HG03565 (cell line): ENCODE measurements around the gene OXSM.
A peak's percentile ranks its signal among the peaks of the same experiment; 100 is the strongest.

Experiments
- ATAC-seq: cut with Tn5 transposase; IDR thresholded peaks from one replicate; pipeline ENCODE4 v1.9.1; 2021; ENCODE audit warnings: mild to moderate bottlenecking, moderate library complexity; ENCODE audit not compliant: unreplicated experiment

Gene OXSM

GRCh38 chr3:25803833-25804232 is 13.9 kb downstream of the OXSM start:
- ATAC-seq, result no peak

GRCh38 chr3:25804676-25805075 is 14.8 kb downstream of the OXSM start:
- ATAC-seq, result no peak

GRCh38 chr3:25812644-25813043 is 22.8 kb downstream of the OXSM start:
- no peak for ATAC-seq

- ATAC-seq, result peak; percentile 68
Measured at GRCh38 chr3:25817107-25817506, 27.2 kb downstream of the OXSM start.

GRCh38 chr3:25817638-25818037 is 27.7 kb downstream of the OXSM start:
- no peak for ATAC-seq

- ATAC-seq, result peak; percentile 31
Measured at GRCh38 chr3:25818335-25818734, 28.4 kb downstream of the OXSM start.

GRCh38 chr3:25820366-25820765 is 30.5 kb downstream of the OXSM start:
- ATAC-seq, result no peak

- no peak for ATAC-seq
Measured at GRCh38 chr3:25820816-25821486, 31.1 kb downstream of the OXSM start.

GRCh38 chr3:25821746-25822573 is 32.1 kb downstream of the OXSM start:
- no peak for ATAC-seq

- ATAC-seq, result no peak
Measured at GRCh38 chr3:25823314-25823713, 33.4 kb downstream of the OXSM start.

- no peak for ATAC-seq
Measured at GRCh38 chr3:25826510-25826909, 36.6 kb downstream of the OXSM start.

- ATAC-seq, result no peak
Measured at GRCh38 chr3:25830373-25831280, 40.7 kb downstream of the OXSM start.

- no peak for ATAC-seq
Measured at GRCh38 chr3:25831578-25831977, 41.7 kb downstream of the OXSM start.

GRCh38 chr3:25834346-25834745 is 44.5 kb downstream of the OXSM start:
- peak; percentile 75 for ATAC-seq

- ATAC-seq, result no peak
Measured at GRCh38 chr3:25836579-25836978, 46.7 kb downstream of the OXSM start.

GRCh38 chr3:25837038-25837437 is 47.1 kb downstream of the OXSM start:
- ATAC-seq, result no peak

GRCh38 chr3:25840099-25840498 is 50.2 kb downstream of the OXSM start:
- ATAC-seq, result no peak

- ATAC-seq, result no peak
Measured at GRCh38 chr3:25843332-25843731, 53.4 kb downstream of the OXSM start.
